Inferior parietal cortex (tissue), 1 donor: ENCODE measurements around the gene SELENOI.
"Not testable (repeated sequence)": the region's sequence is repeated elsewhere in the genome, so short reads cannot be mapped to it uniquely, and the experiment has no call there.

Experiments used
- DNase-seq: peaks from one replicate; pipeline ENCODE4 v3.0.0-alpha.2; 2016; ENCODE audit errors: extremely low spot score

SELENOI gene

GRCh38 chr2:26345545-26346453, at the start of gene SELENOI:
Gene SELENOI (plus strand): TSS chr2:26346143. CDS start chr2:26346233, 90 bp downstream.
- peak; percentile 100 for DNase-seq

GRCh38 chr2:26297061-26297460, 48.9 kb upstream of the SELENOI start:
- no peak for DNase-seq

- DNase-seq = no peak
Observed at GRCh38 chr2:26298286-26298637, 47.7 kb upstream of the SELENOI start.

- no peak for DNase-seq
Observed at GRCh38 chr2:26298638-26299393, 47.1 kb upstream of the SELENOI start.

- DNase-seq = no peak
Observed at GRCh38 chr2:26299471-26300101, 46.4 kb upstream of the SELENOI start.

- DNase-seq = no peak
Observed at GRCh38 chr2:26300234-26300925, 45.6 kb upstream of the SELENOI start.

GRCh38 chr2:26302846-26303245, 43.1 kb upstream of the SELENOI start:
- DNase-seq = no peak

GRCh38 chr2:26305094-26305493, 40.8 kb upstream of the SELENOI start:
- DNase-seq = not testable (repeated sequence)

- no peak for DNase-seq
Observed at GRCh38 chr2:26305540-26305939, 40.4 kb upstream of the SELENOI start.

- DNase-seq = no peak
Observed at GRCh38 chr2:26309921-26310320, 36.0 kb upstream of the SELENOI start.

GRCh38 chr2:26312471-26312870, 33.5 kb upstream of the SELENOI start:
- DNase-seq = no peak

GRCh38 chr2:26313446-26313845, 32.5 kb upstream of the SELENOI start:
- DNase-seq = no peak

GRCh38 chr2:26314243-26314642, 31.7 kb upstream of the SELENOI start:
- DNase-seq = no peak

GRCh38 chr2:26316041-26316440, 29.9 kb upstream of the SELENOI start:
- no peak for DNase-seq

GRCh38 chr2:26316845-26317244, 29.1 kb upstream of the SELENOI start:
- DNase-seq = no peak

GRCh38 chr2:26317377-26318105, 28.4 kb upstream of the SELENOI start:
- no peak for DNase-seq

- DNase-seq = no peak
Observed at GRCh38 chr2:26318950-26319349, 27.0 kb upstream of the SELENOI start.

- not testable (repeated sequence) for DNase-seq
Observed at GRCh38 chr2:26324479-26324878, 21.5 kb upstream of the SELENOI start.

GRCh38 chr2:26324903-26325302, 21.0 kb upstream of the SELENOI start:
- DNase-seq = no peak

GRCh38 chr2:26325851-26326250, 20.1 kb upstream of the SELENOI start:
- no peak for DNase-seq

GRCh38 chr2:26326514-26326913, 19.4 kb upstream of the SELENOI start:
- no peak for DNase-seq
